MM.1S (cell line): ENCODE measurements around the gene APOC3.

ENCODE experiments used
- CTCF ChIP-seq: fragments of 300-600 bp; sonication (generic); IDR thresholded peaks from 2 replicates; pipeline ENCODE4 v1.5.1; 2016; ENCODE audit warnings: antibody characterized with exemption, low read length, mixed read lengths
- EZH2 ChIP-seq: fragments of 300-600 bp; sonication (generic); optimal IDR thresholded peaks from 2 replicates; pipeline ENCODE3; 2017; ENCODE audit warnings: low read depth, mild to moderate bottlenecking, antibody characterized with exemption, low read length, mixed read lengths
- EZH2phosphoT487 ChIP-seq: fragments of 300-600 bp; sonication (generic); IDR thresholded peaks from 2 replicates; pipeline ENCODE4 v1.6.1; 2018; ENCODE audit warnings: antibody characterized with exemption, low read length

GRCh38 chr11:116856423-116856822 is 26.7 kb downstream of the APOC3 start:
- TF ChIP-seq CTCF (no peak), EZH2 (no peak), EZH2phosphoT487 (no peak)
